Endometrial microvascular endothelial cells (primary cell): Measurements from ENCODE around the gene CHST8. TPM values are rescaled to one million over a fixed set of nuclear protein-coding genes. Genes with fewer than 3 reads are reported as not detected.

Experiments used
- in situ Hi-C: cut with HindIII; loops from 2 replicates; pipeline ENCODE4 v1.10.0; 2017; ENCODE audit warnings: low sequenced_read_pairs, low pct_unique_long_range_greater_than_20kb; ENCODE audit errors: inconsistent ontology term
- total RNA-seq: library from RNA; depleted of rRNA; stranded (reverse); fragments of >200 nt; gene quantifications from one replicate; pipeline ENCODE4 v1.2.3, GENCODE V29; 2015; ENCODE audit errors: inconsistent ontology term

CHST8 gene
- total RNA-seq, 1 donor from 2014 or later = not detected

DNA sequence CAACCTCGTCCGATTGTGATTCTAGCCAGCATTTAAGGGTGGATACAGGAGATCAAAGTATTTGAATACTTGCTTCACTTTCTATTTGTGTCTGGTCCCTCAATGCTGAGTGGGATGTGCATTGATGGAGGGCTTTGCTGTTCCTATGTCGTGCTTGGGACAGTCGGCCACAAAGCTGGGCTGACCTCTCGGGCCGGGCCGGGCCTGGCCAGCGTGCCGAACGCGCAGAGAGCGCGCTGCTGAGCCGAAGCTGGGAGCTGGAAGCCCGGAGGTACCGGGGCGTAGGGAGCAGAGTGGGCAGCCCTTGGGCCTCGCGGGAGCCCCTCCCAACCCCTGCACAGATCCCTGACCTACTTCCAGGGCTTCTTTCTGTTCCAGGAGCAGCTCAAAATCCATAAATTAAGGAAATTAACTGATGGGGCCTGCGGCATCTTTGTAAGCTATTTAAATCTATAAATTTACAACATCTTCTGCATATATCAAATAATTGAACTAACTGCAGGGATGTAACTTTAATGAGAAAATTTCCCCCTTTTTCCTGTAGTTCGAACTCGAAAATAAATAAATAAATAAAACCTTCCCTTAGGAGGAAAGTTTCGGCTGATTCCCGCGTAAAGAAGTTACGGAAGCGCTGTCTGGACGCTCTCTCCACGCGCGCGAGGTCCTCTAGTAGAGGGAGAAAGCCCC is 173.1 kb downstream of the CHST8 start:
- in situ Hi-C loops = no loop called here

DNA sequence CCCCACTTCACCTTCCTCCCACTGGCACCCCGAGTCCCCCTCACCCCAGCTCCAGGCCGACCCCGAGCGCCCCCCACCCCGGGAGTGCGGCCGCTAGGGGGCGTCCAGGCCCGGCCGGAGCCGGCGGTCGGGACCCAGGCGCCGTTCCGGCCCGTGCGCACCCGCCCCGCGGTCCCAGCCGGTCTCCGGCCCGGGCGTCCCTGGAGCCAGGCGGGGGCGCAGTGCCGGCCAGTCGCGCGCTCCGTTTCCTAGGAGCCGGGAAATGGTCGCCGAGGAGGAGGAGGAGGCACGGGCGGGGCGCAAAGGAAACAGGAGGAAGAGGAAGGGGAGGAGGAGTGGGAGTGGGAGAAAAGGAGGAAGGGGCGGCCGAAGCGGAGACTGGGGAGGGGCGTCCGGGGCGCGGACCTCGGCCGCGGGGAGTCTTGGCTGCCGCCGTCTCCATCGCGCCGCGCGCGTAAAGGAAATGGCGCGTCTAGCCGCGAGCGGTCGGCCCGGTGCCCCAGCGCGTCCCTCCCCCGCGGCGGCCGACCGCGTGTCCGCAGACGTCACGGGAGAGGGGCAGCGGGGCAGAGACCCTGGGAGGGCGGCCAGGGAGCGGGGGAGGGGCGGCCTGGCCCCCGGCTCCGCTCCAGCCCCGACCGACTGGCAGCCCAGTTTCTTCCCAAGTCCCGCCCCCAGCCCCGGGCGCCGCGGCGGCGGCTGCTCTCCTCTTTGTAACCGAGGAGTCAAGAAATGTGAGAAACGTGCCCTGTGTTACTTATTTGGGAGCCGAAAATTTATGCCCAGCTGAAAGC is 173.8 kb downstream of the CHST8 start:
- in situ Hi-C loops = no loop called here

DNA sequence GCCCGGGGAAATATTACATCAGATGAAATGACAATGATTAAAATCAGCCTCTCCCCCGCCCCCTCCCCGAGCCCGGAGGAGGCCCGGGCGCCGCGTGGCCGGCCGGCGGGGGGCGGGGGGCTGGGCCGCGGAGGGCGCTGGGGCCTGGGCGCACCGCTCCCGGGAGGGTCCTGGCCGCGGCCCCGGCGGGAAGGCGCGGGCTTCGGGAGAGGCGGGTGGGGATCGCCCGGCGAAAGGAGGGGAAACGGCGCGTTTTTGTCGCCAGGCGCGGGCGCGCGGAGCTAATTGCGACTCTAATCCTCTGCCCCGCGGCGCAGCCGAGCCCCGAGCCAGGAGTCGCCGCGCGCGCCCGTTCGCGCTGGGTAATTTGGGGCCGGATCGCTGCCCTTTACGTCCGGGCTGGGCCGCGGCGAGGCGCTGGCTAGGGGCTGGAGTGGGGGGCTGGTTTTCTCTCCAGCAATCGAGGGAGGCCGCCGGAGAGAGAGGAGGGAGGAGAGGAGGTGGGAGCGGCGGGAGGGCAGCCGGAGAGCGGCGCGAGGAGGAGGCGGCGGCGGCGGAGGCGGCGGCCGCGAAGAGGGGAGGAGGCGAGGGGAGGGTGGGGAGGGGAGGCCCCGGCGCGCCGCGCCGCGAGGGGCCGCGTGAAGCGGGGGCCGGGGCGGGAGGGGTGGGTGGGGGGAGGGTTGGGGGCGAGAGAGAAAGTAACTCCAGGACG is 174.6 kb downstream of the CHST8 start, which contains the start of gene KCTD15:
KCTD15 (plus strand) TSS at position 707 of the 712 bp plus-strand sequence. CDS start 3,585 bp downstream, outside the sequence.
- in situ Hi-C loops = no loop called here

DNA sequence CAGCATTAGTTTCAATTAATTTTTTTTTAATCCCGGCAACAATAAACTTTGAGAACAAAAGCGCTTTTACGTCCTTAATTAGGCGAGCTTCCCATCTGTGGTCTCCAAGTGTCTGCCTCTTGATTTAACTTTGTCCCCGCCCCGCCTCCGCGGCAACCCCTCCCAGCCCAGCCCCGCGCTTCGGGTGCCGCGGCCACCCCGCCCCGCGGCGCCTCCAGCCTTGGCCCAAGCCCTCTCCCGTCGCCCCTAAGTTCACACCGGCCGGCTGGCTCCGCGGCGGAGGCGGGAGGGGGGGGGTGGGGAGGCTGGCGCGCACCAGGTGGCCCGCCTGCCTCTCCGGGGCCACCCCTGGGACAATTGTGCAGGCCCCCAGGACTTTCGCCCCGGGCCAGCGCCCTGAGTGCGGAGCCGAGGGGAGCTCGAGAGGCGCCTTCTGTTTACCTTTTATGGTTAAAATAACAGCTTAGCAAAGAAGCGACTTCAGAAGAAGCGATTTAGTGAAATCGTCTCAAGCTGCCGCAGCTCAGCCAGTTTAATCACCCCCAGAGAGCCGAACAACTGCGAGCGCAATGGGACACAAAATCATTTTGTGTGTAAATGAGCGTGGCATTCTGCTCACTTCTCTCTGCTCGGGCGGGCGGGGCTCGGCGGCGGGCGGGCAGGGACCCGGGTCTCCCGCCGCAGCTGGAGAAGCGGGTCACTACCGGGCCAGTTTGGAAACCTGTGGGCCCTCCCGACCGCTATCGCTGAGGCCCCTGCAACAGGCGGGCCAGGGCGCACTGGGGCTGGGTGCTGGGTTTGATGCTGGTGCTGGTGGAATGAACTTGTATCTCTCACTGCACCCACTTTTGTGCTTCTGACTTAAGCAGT is 176.3 kb downstream of the CHST8 start:
- in situ Hi-C loops = no loop called here

DNA sequence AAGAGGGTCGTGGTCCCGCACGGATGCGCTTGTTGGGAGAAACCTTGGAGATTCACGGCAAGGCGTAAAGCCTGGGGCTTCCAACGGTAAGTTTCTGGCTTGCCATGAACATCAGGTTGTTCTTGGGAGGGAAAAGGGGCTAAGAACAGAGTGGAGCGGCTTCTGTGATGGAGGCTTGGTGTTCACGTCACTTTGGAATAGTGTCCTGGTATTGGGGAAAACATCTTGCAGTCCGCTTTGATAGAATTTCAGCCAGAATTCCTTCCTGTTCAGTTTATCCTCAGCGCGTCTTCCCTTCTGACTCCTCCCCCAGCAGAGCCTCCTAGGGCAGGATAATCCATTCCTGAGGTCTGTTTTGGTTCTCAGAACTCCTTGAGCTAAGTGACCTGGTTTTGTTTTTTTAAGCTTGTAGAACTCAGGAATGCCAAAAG is 176.9 kb downstream of the CHST8 start:
- in situ Hi-C loops = no loop called here

DNA sequence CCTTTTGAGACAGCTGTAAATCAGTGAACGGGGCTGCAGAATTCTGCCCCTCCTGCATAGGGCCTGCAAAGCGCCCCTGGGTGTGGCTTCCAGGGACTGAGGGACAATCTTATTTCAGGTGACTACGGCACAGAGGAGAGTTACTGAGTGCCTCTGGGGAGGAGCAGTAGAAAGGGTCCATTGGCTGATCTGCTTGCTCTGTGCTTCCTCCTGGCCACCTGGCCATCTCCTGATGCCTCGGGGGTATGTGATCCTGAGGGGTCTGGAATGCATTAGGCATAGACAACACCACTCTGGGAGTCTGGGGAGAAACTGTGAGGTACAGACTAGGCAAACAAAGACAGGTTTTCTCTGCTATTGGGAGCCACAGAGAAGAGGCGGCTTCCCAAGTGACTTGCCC is 177.7 kb downstream of the CHST8 start:
- in situ Hi-C loops = no loop called here

DNA sequence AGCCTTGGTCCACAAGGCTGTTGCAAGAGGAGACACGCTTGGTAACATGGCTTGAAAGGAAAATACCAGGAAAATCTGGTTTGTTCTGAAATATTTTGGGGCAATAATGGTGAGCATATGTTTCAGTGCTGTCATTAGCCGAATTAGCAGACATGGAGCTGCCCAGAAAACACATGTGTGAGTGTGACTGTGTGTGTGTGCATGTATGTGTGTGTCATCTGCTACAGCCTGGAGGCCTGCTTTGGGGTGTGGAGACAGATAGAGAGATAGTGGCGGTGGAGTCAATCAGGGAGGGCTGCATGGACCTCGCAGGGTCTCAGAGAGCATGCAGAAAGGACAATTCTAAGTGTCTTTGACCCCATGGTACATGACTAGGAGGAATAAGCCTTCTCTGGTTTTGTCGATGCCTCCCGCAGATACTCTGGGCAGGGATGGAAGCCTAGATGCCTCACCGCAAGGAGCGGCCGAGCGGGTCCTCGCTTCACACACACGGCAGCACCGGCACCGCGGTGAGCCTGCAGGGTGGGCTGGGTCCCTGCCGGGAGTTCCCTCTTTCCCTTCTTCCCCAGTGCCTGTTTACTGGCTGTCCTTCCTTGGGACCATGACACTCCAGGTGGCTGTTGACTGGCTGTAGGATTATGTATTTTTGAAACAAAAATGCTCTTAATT is 178.4 kb downstream of the CHST8 start:
- in situ Hi-C loops = no loop called here

DNA sequence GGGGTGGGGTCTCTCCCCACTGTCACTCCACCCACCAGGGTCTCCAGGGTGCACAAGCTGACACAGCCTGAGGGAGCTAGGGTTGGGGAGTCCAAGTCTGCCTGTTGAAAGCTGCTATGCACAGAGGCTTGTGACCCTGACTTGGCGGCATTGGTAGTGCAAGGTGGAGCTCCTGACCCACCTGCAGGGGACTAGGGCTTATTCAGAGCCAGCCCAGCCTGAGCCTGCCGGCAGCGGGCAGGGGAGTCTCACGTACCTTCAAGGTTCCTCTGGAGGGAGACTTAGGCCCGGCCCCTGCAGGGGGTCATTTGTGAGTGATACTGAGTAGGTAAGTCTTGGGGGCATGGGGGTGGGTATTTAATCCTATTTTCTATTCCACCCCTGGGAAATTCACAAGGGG is 179.7 kb downstream of the CHST8 start:
- in situ Hi-C loops = no loop called here

DNA sequence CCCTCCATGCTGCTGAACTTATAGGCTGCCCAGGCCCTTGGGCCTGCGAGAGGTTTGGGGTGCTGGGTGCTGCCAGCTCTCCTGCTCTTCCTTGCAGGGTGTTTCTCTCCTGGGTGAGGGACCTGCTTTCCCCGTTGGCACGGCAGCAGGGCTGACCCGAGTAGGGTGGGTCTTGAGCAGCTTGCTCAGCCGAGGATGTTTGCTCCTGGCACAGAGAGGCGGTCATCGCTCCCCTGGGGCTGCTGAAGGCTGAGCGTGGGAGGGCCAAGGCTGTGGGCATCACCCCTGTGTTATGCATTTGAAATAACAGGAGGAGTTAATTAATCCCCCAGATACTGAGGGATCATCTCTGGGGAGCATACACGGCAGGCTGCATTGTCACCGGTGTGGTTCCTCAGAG is 180.2 kb downstream of the CHST8 start:
- in situ Hi-C loops = no loop called here

DNA sequence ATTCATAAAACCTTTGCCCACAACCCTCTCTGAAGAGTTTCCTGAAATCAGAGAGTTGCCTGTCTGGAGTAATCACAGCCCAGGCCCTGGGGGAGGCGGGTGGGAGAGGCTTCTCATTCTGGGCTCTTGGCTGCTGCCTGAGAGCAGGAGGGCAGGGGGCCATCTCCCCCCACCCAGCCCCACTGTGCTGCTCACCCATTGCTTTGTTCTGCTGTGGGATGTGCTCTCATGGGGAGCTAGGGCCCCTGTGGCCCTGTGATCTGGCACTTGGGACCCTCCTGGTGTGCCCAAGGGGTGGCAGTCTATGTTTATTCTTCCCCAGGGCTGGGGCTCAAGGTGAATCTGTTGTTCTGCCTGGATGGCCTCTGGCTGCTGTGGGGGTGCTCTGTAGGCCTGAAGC is 181.0 kb downstream of the CHST8 start:
- in situ Hi-C loops = no loop called here

DNA sequence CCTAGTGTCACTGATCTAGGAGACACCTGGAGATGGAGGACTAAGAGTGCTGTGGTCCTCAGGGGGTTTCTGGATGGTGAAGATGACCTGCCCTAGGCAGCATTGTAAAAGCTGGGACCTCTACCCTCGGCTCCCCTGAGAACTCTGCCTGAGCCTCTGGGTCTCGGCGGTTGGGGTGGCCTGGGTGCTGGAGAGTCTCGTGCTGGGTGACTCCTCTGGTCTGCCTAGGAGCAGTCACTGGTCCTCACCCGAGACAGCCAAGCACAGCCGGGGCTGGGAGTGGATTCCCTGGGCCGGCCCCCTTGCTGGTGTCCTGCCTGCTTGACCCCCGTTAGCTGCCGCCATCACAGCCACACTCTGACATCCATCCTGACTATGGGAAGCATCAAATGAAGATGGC is 181.6 kb downstream of the CHST8 start:
- in situ Hi-C loops = no loop called here

DNA sequence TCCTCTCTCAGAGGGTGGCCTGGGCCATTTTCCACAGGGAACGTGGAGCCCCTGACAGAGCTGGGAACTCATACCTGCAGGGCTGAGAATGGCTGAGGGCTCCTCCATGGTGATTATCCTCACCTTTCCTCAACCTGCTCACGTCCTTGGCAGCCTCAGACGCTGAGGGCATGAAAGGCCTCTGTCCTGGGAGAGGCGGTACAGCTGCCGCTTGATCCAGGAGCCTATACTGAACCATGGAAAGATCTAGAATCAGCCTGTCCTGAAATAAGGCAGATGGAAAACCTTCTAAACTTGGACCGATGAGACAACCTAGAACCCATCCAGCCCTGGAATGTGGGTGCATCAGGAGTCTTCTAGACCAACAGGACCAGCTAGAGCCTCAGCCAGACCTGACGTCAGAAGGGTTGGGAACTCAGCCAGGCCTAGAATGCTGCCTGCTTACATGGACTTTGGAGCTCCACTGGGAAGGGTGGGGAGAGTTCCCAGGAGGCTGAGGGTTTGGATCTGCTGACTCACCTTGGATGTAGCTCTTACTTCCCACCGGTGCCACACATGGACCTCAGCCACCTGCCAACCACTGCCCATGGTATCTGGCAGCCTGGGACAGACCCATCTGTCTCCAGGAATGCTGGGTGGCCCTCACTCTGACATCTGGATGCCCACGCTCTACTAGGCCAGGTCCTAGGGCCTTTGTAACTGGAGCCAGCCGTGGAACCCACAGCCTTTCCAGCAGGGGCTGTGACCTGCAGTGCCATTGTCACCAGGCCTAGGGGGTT is 182.5 kb downstream of the CHST8 start:
- in situ Hi-C loops = no loop called here

DNA sequence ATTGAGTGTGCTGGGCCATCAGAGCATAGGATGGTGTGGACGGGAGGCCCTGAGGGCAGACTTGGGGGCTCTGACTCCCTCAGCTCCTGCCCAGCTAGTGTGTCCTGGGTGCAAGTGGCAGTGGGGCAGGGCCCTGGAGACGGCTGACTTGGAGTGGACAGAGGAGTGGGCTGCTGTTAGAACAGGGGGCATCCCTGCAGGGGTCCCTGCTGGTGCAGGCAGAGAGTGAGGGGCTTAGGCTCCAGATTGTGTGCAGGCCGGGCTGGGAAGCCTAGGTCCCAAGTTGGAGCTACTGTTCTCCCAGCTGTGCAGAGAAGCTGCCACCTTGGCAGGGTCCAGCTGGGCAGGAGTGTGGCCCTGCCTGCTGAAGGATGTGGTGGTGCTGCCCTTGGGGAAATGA is 183.6 kb downstream of the CHST8 start:
- in situ Hi-C loops = no loop called here

DNA sequence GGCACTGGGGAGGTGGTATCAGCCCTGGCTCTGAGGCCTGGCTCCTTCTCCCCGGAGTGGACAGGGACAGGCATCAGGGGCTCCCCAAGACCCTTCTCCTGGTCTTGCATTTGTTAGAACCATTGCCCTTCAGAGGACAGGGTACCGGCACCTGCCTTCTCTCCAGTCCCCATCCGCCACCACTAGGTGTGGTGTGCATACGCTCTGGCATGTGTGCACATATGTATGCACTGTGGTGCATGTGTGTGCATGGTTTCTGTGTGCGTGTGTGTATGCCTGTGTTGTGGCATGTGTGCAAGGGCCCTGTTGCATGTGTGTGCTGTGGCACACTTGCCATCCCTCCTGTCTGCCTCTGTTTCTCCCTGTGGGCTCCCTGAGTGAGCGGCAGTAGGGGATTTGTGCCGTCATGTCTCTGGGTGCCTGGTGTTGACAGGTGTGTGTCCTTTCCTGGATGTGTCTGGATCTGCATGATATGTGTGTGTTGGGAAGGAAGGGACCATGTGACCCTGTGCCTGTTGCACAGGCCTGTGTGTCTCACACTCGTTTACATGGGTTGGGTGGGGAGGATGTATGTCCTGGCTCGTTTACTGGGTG is 184.2 kb downstream of the CHST8 start:
- in situ Hi-C loops = no loop called here

DNA sequence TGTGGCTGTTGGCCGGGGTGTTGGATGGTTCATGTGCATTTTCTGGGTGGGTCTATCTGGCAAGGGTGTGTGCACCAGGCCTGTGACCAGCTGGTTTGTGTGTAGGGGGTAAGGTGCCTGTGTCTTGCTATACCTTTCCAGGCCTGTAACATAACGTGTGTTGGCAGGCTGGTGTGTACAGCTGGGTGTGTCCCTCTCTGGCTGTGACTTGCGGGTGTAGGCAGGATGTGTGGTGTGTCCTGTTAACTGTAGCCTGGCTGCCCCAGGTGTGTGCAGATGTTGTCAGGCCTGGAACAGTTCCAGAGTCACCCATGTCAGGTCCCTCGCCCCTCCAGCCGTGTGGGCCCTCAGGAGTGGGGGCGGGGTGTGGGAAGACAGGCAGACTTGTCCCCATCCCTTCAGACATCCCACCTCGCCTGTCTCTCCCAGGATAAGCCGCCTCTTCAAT is 184.7 kb downstream of the CHST8 start:
- in situ Hi-C loops = no loop called here

DNA sequence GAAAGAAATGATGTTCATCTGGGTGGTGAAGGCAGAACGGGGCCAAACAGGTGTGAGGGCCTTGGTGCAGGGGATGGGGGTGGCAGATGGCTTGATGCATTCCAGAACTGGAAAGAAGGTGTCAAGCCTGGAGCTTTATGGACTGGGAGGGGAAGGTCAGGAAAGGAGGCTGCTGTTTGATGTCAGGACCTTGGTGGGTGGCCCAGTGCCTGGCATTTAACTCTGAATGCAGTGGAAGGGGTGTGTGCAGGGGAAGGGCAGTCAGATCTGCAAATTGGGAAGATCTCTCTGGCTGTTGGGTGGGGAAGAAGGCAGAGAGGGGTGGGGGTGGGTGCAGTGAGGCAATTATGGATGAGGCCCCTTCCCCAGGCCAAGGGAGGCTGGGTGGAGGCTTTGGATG is 186.6 kb downstream of the CHST8 start:
- in situ Hi-C loops = no loop called here

DNA sequence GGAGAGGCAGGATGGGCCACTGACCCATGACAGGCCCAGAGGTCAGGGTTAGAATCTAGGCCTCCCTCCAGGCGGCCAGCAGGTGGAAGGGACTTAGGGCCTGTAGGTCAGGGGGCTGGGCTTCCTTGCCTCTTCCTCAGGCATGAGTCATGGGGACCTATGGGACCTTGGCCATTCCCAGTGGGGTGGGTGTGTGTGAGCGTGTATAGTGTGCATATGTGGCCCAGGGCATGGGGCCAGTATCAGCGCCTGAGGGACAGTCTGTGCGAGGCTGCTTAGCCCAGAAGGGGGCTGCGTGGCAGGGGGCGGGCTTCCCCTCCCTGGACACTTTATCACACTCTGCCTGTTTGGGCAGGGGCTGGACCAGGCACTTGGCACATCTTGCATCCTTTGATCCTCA is 188.2 kb downstream of the CHST8 start:
- in situ Hi-C loops = no loop called here
